K562 (cell line): Measurements from ENCODE around the gene TMEM181. TPM values are rescaled to one million over a fixed set of nuclear protein-coding genes. Genes with fewer than 3 reads are reported as not detected.

Experiments used
- ATAC-seq: fragments of 200-7000 bp; cut with Tn5 transposase; 3 replicates; pipeline ENCODE4 v1.9.1; 2020; ENCODE audit warnings: moderate library complexity
- BruUV-seq: library from RNA; stranded (reverse); fragments of 400-500 nt; replicated peaks from 2 replicates; lab custom pipeline; 2021; lab: Mats Ljungman, UMichigan
- CTCF ChIA-PET: fragments of 300-600 bp; formaldehyde crosslinking; extraction: SDS; loops from one replicate; lab custom pipeline; 2021; ENCODE audit warnings: low intra/inter-chr PET ratio; lab: Yijun Ruan, JAX
- POLR2A ChIA-PET: fragments of 300-600, 350-650 bp; sonication (Branson Sonifier 250); formaldehyde crosslinking; extraction: SDS; loops from one replicate; lab custom pipeline; 2021; ENCODE audit warnings: antibody characterized with exemption, inconsistent platforms; lab: Yijun Ruan, JAX
- DNase-seq, 4 experiments: peaks; one replicate each; pipeline versions ENCODE4 v3.0.0 to v3.0.0-alpha.2; 2011 to 2018; ENCODE audit warnings: low spot score in 3 of 4, mixed read lengths in 3 of 4; ENCODE audit errors: extremely low read depth in 1 of 4
- FAIRE-seq: peaks from 2 replicates; lab custom pipeline; 2011; peaks lifted over from hg19 to GRCh38; lab: Jason Lieb, UNC
- H2AFZ ChIP-seq: 2 replicates; pipeline ENCODE4 v1.6.0; 2011; ENCODE audit warnings: low read depth, low read length, control low read depth, inconsistent platforms
- H3K27ac ChIP-seq: fragments of 200-600 bp; 3 replicates; pipeline ENCODE4 v1.8.0; 2011; ENCODE audit warnings: low read depth, mild to moderate bottlenecking, control low read depth, inconsistent platforms, low read length, moderate library complexity, mixed read lengths; ENCODE audit errors: extremely low read depth
- H3K27me3 ChIP-seq, 2 experiments: fragments of 300-600 bp in 1 of 2; 2 replicates in 1 of 2; 3 replicates in 1 of 2; pipeline versions ENCODE4 v1.6.0 to v1.8.0; 2011; ENCODE audit warnings: inconsistent platforms in 2 of 2, low read length in 2 of 2, mild to moderate bottlenecking in 1 of 2, mixed read lengths in 1 of 2, moderate library complexity in 1 of 2; ENCODE audit not compliant: control insufficient read depth in 2 of 2, insufficient read depth in 2 of 2
- H3K36me3 ChIP-seq: fragments of 300-600 bp; 3 replicates; pipeline ENCODE4 v1.8.0; 2011; ENCODE audit warnings: mild to moderate bottlenecking, low read length, inconsistent platforms; ENCODE audit not compliant: control insufficient read depth, insufficient read depth
- H3K4me1 ChIP-seq, 2 experiments: fragments of 200-600 bp in 1 of 2; replicated peaks in 1 of 2; 2 replicates in 1 of 2; 3 replicates in 1 of 2; pipeline versions ENCODE4 v1.5.1 to v1.8.0; 2011; ENCODE audit warnings: inconsistent platforms in 2 of 2, low read length in 2 of 2, mild to moderate bottlenecking in 1 of 2, mixed read lengths in 1 of 2, moderate library complexity in 1 of 2; ENCODE audit not compliant: control insufficient read depth in 2 of 2, insufficient read depth in 2 of 2
- H3K4me2 ChIP-seq: 2 replicates; pipeline ENCODE4 v1.6.1; 2011; ENCODE audit warnings: low read length, control low read depth, inconsistent platforms, mixed read lengths; ENCODE audit not compliant: insufficient read depth
- H3K4me3 ChIP-seq: fragments of 200-600 bp; sonication (generic), shearing (Covaris generic); 2 replicates; pipeline ENCODE4 v1.5.1; 2016; ENCODE audit warnings: control low read depth, inconsistent platforms
- H3K79me2 ChIP-seq: fragments of 200-600 bp; 3 replicates; pipeline ENCODE4 v1.8.0; 2011; ENCODE audit warnings: low read length, inconsistent platforms; ENCODE audit not compliant: control insufficient read depth, insufficient read depth
- H3K9ac ChIP-seq, 2 experiments: 2 replicates each; pipeline versions ENCODE4 v1.6.0 to v1.6.1; 2011; ENCODE audit warnings: low read depth in 2 of 2, low read length in 2 of 2, control low read depth in 1 of 2, inconsistent platforms in 1 of 2, mild to moderate bottlenecking in 1 of 2, mixed read lengths in 1 of 2; ENCODE audit not compliant: insufficient read depth in 1 of 2
- H3K9me1 ChIP-seq: one replicate; pipeline ENCODE4 v1.6.0; 2011; ENCODE audit warnings: inconsistent platforms, mild to moderate bottlenecking, low read length, moderate library complexity; ENCODE audit not compliant: control insufficient read depth, insufficient read depth
- H3K9me3 ChIP-seq: replicated peaks from 2 replicates; pipeline ENCODE4 v1.5.1; 2011; ENCODE audit warnings: low read depth, low read length, inconsistent platforms; ENCODE audit not compliant: control insufficient read depth, insufficient read depth
- H4K20me1 ChIP-seq: replicated peaks from 2 replicates; pipeline ENCODE4 v1.6.1; 2011; ENCODE audit warnings: low read length, inconsistent platforms, mixed read lengths; ENCODE audit not compliant: control insufficient read depth, insufficient read depth
- CEBPB ChIP-seq: fragments of 450-650 bp; IDR thresholded peaks from 2 replicates; pipeline ENCODE4 v1.6.1; 2016; ENCODE audit warnings: missing genetic modification characterization, missing compliant biosample characterization
- CEBPG ChIP-seq, 3 experiments: fragments of 200-800 bp in 1 of 3; sonication (Bioruptor generic) in 1 of 3; sonication (generic) in 1 of 3; formaldehyde crosslinking in 1 of 3; IDR thresholded peaks in 2 of 3; conservative IDR thresholded peaks in 1 of 3; 2 replicates each; pipeline versions ENCODE4 v1.6.1 to v1.8.0; 2016 to 2022; ENCODE audit warnings: missing compliant biosample characterization in 2 of 3, missing genetic modification characterization in 2 of 3, mild to moderate bottlenecking in 1 of 3, missing genetic modification reagents in 1 of 3
- CGGBP1 ChIP-seq: fragments of 250-450 bp; sonication (Bioruptor Pico); IDR thresholded peaks from 2 replicates; pipeline ENCODE4 v1.9.0; 2021; ENCODE audit warnings: mild to moderate bottlenecking
- CREB5 ChIP-seq: fragments of 250-450 bp; sonication (Bioruptor Pico); IDR thresholded peaks from 2 replicates; pipeline ENCODE4 v1.5.0; 2020; ENCODE audit warnings: mild to moderate bottlenecking
- CXXC5 ChIP-seq: fragments of 250-450 bp; sonication (Bioruptor Pico); IDR thresholded peaks from 2 replicates; pipeline ENCODE4 v1.8.0; 2022; ENCODE audit warnings: inconsistent platforms, mild to moderate bottlenecking, moderate library complexity
- ETV1 ChIP-seq: fragments of 450-650 bp; conservative IDR thresholded peaks from 2 replicates; pipeline ENCODE4 v1.6.1; 2016; ENCODE audit warnings: missing genetic modification characterization, control low read depth, low read depth, missing compliant biosample characterization
- GABPA ChIP-seq: fragments of 200-800 bp; sonication (Bioruptor generic); conservative IDR thresholded peaks from 2 replicates; pipeline ENCODE4 v1.6.1; 2016; ENCODE audit warnings: low read depth, missing genetic modification characterization, missing compliant biosample characterization
- ID3 ChIP-seq, 2 experiments: fragments of 250-450 bp in 1 of 2; fragments of 450-650 bp in 1 of 2; sonication (Bioruptor Pico) in 1 of 2; IDR thresholded peaks; 2 replicates each; pipeline versions ENCODE4 v1.6.1 to v1.8.0; 2016 to 2021; ENCODE audit warnings: mild to moderate bottlenecking in 2 of 2, moderate library complexity in 2 of 2, missing compliant biosample characterization in 1 of 2, missing genetic modification characterization in 1 of 2
- MEIS2 ChIP-seq: fragments of 450-650 bp; IDR thresholded peaks from 2 replicates; pipeline ENCODE4 v1.6.1; 2014; ENCODE audit warnings: mild to moderate bottlenecking; ENCODE audit not compliant: partially characterized antibody
- MLX ChIP-seq, 2 experiments: fragments of 450-650 bp in 1 of 2; sonication (generic) in 1 of 2; formaldehyde crosslinking; conservative IDR thresholded peaks; 2 replicates each; pipeline versions ENCODE4 v1.4.0 to v1.8.1; 2020 to 2022; ENCODE audit warnings: mild to moderate bottlenecking in 1 of 2, missing genetic modification reagents in 1 of 2
- PBX2 ChIP-seq, 2 experiments: IDR thresholded peaks in 1 of 2; conservative IDR thresholded peaks in 1 of 2; 2 replicates each; pipeline ENCODE4 v1.6.1; 2016; ENCODE audit warnings: low read depth in 2 of 2, mild to moderate bottlenecking in 1 of 2, missing compliant biosample characterization in 1 of 2, missing genetic modification characterization in 1 of 2, moderate library complexity in 1 of 2
- RBFOX2 ChIP-seq: fragments of 200-400 bp; formaldehyde crosslinking; IDR thresholded peaks from 2 replicates; pipeline ENCODE4 v1.6.1; 2017; ENCODE audit warnings: low read depth, mild to moderate bottlenecking, low read length, moderate library complexity
- TFAM ChIP-seq: fragments of 250-450 bp; sonication (Bioruptor Pico); conservative IDR thresholded peaks from 2 replicates; pipeline ENCODE4 v1.5.0; 2021; ENCODE audit warnings: mild to moderate bottlenecking, moderate library complexity
- WGBS: fragments of 100-300 bp; shearing (Covaris generic); methylation state at CpG from one replicate; pipeline ENCODE4 v1.1.6; 2016; ENCODE audit warnings: low coverage, mixed read lengths; ENCODE audit not compliant: insufficient coverage; ENCODE audit errors: missing lambda C conversion rate; 5-methylcytosine and 5-hydroxymethylcytosine counted together
- in situ Hi-C: fragments of 300-500 bp; cut with MboI; formaldehyde crosslinking; loops from 4 replicates; pipeline ENCODE4 v1.15.0; 2018; ENCODE audit warnings: inconsistent platforms, mixed read lengths
- intact Hi-C: fragments of 100-400 bp; cut with micrococcal nuclease; formaldehyde crosslinking; loops from 2 replicates; pipeline ENCODE4 v1.14.2; 2022
- polyA plus RNA-seq, 8 experiments: library from polyadenylated mRNA; depleted of rRNA in 4 of 8; stranded (reverse) in 5 of 8; unstranded in 3 of 8; fragments of >200 nt; fragmentation: Nextera tagmentation in 2 of 8; fragmentation: Illumina TruSeq in 1 of 8; extraction: Ambion mirVana in 2 of 8; extraction: Trizol in 1 of 8; gene quantifications; 2 replicates each; pipeline versions ENCODE4 v1.2.1 to v1.2.3, GENCODE V29; 2011 to 2014; ENCODE audit warnings: inconsistent platforms in 1 of 8, missing spikeins in 1 of 8
- total RNA-seq, 7 experiments: library from RNA; depleted of rRNA in 6 of 7; stranded (reverse); fragments of >200 nt in 6 of 7; fragmentation: Illumina TruSeq in 2 of 7; extraction: Trizol in 2 of 7; gene quantifications; 2 replicates each; pipeline versions ENCODE4 v1.2.1 to v1.2.3, GENCODE V29; 2011 to 2021; ENCODE audit warnings: low replicate concordance in 1 of 7

The TMEM181 gene
- total and polyA plus RNA-seq, 9 of the 15 experiments (the other 6 are each of a cell fraction or from before 2014, with no cell fraction given): 5.6 to 27.2 (median 19.9) TPM

GRCh38 chr6:158654960-158655489 is 95.1 kb downstream of the TMEM181 start:
- TF ChIP-seq MEIS2 (peak; percentile 39), PBX2 (CRISPR knock-in tag; IDR thresholded peaks at IDR 0.05; ENCODE audit: low read depth) (no peak), PBX2 (tag; conservative IDR thresholded peaks at IDR 0.05; ENCODE audit: low read depth) (no peak), CEBPB (peak; percentile 90), GABPA (tag) (peak; percentile 30; the same call in 1 of the 2 replicates), TFAM (CRISPR knock-in tag) (no peak), MLX (CRISPR knock-in tag; conservative IDR thresholded peaks at IDR 0.05) (no peak), CEBPG (CRISPR knock-in tag; IDR thresholded peaks at IDR 0.05) (no peak), CEBPG (tag; conservative IDR thresholded peaks at IDR 0.05 in 1 of 2, IDR thresholded peaks at IDR 0.05 in 1 of 2) (peak; percentile 60 to 77; a peak in 3 of 4 replicates), ETV1 (tag) (peak; percentile 23; the same call in 1 of the 2 replicates), RBFOX2 (no peak), CREB5 (no peak), CGGBP1 (CRISPR knock-in tag) (no peak), CXXC5 (CRISPR knock-in tag) (no peak), ID3 (CRISPR knock-in tag; IDR thresholded peaks at IDR 0.05) (no peak), ID3 (tag; IDR thresholded peaks at IDR 0.05) (no peak)
- TF ChIP-seq, all 486 proteins: peak for 5
- Histone ChIP-seq H3K4me1 (peaks cover 3% of the 10 kb centered on the region in 2 experiments; a peak in 1 of 5 replicates), H2AFZ (no peak overlapping the region), H3K27ac (no peak overlapping the region), H3K9ac (no peak overlapping the region), H3K4me2 (no peak overlapping the region), H3K9me3 (no peaks in the 10 kb centered on the region), H4K20me1 (0 out of 2 replicates have a peak, but pooled peaks cover 3% of the 10 kb centered on the region), H3K27me3 (peaks cover 48 to 57% of the 10 kb centered on the region in 2 experiments), H3K4me3 (no peak overlapping the region), H3K9me1 (no peaks in the 10 kb centered on the region), H3K79me2 (no peaks in the 10 kb centered on the region), H3K36me3 (no peaks in the 10 kb centered on the region)
- in situ Hi-C loops (no loop called here), intact Hi-C loops (no loop called here)
- CTCF ChIA-PET: no interaction called here
- WGBS: 12% methylated on average over 10 of the region's 10 CpGs
- FAIRE-seq: no peak
- no TSS peak for BruUV-seq
- ATAC-seq: no peak
- POLR2A ChIA-PET: interaction anchor here (1.0 to 1.7 kb wide), 3 partner anchors 9 to 11 kb away, joined by 4 to 6 read pairs (median 4); partner anchors contain the start of gene DYNLT1
- DNase-seq: no peak
